Hematopoietic multipotent progenitor cell (in vitro differentiated cells): ENCODE data around the gene GATAD2B. TPM values are rescaled to one million over a fixed set of nuclear protein-coding genes. Genes with fewer than 3 reads are reported as not detected.
A peak's percentile ranks its signal among the peaks of the same experiment; 100 is the strongest.
"Not testable (repeated sequence)": the region's sequence is repeated elsewhere in the genome, so short reads cannot be mapped to it uniquely, and the experiment has no call there.

Experiments
- DNase-seq, 3 donors: peaks; one replicate each; pipeline ENCODE4 v3.0.0-alpha.2; 2011 to 2015; ENCODE audit warnings: low read depth in 2 of 3, low spot score in 2 of 3
- total RNA-seq: library from RNA; depleted of rRNA; stranded (reverse); fragments of >200 nt; gene quantifications from one replicate; pipeline ENCODE4 v1.2.3, GENCODE V29; 2012

GATAD2B gene
- total RNA-seq, 1 donor, result 33.7 TPM

DNA sequence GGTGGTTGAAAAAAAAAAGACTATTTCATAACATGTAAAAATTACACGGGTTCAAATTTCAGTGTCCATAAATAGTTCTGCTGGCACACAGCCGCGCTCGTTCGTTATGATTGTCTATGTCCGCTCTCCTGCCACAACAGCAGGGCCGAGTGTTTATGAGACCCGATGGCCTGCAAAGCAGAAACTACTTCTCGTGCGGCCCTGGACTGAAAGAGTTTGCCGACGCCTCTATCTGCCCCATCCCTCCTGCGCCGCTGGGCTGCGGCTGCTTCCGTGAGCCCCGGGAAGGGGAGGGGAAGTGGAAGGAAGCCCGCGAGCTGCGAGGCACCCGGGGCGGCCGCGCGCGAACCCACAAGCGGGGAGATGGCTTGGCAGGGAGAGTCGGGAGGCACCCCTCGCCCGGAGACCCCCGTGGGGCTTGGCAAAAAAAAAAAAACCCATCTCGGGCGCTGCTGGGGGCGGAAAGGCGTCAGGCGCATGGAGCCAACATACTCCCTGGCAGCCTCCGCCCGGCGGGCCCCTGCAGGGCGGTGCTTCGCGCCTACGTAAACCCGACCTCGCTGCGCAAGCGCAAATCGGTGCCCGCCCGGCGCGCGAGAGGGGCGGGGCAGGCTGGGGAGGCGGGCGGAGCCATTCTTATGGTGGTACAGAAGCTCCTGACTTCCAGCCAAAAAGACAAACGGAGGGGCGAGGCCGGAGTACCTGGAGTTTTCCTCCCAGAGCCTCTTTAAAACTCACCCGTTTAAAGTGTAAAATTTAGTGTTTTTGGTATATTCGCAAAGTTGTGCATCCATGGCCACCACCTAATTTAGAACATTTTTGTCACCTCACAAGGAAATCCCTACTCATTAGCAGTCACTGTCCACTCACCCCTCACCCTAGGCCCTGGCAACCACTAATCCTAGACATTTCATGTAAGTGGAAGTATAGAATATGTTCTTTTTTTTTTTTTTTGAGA, 139.3 kb downstream of the GATAD2B start:
- DNase-seq, result peak; percentile 84 to 93 (median 92)

DNA sequence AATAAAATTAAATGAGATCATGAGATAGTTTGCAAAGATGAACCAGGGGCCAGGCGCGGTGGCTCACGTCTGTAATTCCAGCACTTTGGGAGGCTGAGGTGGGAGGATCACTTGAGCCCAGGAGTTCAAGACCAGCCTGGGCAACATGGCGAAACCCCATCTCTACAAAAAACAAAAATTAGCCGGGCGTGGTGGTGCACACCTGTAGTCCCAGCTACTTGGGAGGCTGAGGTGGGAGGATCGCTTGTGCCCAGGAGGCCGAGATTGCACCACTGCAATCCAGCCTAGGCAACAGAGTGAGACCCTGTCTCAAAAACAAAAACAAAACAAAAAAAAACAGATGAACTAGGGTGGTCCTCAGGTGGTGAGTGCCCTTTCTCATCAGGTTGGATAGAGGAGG, 140.1 kb downstream of the GATAD2B start:
- DNase-seq, result not testable (repeated sequence)

- DNase-seq, result no peak
Observed at GRCh38 chr1:153780551-153780950, 142.2 kb downstream of the GATAD2B start.

GRCh38 chr1:153779781-153780541, 142.8 kb downstream of the GATAD2B start:
- DNase-seq, result no peak

GRCh38 chr1:153778824-153779519, 143.8 kb downstream of the GATAD2B start:
- no peak for DNase-seq

- no peak for DNase-seq
Observed at GRCh38 chr1:153778051-153778823, 144.5 kb downstream of the GATAD2B start.

GRCh38 chr1:153777648-153778047, 145.1 kb downstream of the GATAD2B start:
- no peak for DNase-seq

- no peak for DNase-seq
Observed at GRCh38 chr1:153776845-153777370, 145.9 kb downstream of the GATAD2B start.

GRCh38 chr1:153776352-153776751, 146.4 kb downstream of the GATAD2B start:
- DNase-seq, result no peak

- peak; percentile 28 to 61 (median 59) for DNase-seq
Observed at GRCh38 chr1:153775458-153776327, 147.1 kb downstream of the GATAD2B start.

- DNase-seq, result no peak
Observed at GRCh38 chr1:153774780-153775457, 147.9 kb downstream of the GATAD2B start, which contains the start of gene SLC27A3. Gene SLC27A3 (plus strand): TSS chr1:153775407. CDS start chr1:153775498, 91 bp downstream.

GRCh38 chr1:153774026-153774595, 148.7 kb downstream of the GATAD2B start:
- DNase-seq, result no peak

GRCh38 chr1:153773096-153773921, 149.5 kb downstream of the GATAD2B start:
- no peak for DNase-seq

DNA sequence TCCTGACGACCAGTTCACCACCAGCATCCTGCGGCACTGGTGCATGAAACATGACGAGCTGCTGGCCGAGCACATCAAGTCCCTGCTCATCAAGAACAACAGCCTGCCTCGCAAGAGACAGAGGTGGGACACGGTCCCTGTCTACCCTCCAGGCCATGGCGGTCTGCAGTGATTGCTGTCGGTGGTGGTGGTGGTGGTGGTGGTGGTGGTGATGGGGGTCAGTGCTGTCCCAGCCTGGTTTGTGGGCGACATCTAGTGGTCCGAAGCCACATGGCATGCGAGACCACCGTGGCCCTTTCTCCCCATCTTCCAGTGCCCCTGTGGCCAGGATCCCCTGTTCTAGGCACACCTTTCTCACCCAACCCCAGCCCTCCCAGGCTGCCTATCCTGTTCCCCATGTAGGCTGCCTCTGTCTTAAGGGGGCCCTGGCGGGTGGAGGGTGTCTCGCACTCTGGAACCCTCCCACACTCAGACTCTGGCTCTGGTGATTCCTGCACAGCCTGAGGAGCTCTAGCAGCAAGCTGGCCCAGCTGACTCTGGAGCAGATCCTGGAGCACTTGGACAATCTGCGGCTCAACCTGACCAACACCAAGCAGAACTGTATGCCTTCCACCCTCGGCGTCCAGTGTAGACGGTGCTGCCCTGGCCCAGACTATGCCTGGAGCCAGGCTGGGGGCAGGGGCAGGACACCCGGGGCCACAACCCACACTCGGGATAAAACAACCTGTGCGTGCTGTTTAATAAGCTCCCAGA, 150.8 kb downstream of the GATAD2B start:
- DNase-seq, result no peak

- no peak for DNase-seq
Observed at GRCh38 chr1:153771261-153771660, 151.5 kb downstream of the GATAD2B start.

GRCh38 chr1:153770797-153771196, 152.0 kb downstream of the GATAD2B start:
- DNase-seq, result no peak
